Measurements from ENCODE around the gene NELL1. TPM values are rescaled to one million over a fixed set of nuclear protein-coding genes. Genes with fewer than 3 reads are reported as not detected.

Gene NELL1
- total RNA-seq, 1 donor from 2014 or later = 0.45 TPM

DNA sequence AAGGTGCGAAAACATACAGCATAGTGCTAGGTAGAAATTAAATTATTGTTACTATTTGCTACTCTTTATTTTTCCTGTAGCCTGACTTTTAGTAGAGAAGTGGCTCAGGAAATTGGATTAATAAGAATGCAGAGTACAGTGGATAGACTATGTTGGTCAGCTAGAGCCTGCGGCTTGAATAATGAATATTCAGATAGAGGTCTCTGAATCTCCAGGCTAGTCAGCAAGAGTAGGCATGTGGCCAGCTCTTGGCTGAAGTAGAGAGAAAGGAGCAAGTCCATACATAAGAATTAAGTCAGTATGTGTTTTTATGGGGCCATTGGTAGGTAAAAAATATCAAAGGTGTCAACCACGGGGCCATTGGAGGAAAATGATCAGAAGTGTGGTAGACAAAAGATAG, 413.5 kb downstream of the NELL1 start:
- no peak overlapping the region for H3K4me3 ChIP-seq (ENCODE audit: insufficient read depth, low read depth, low read length)
- no peaks in the 10 kb centered on the region for H3K79me2 ChIP-seq (ENCODE audit: insufficient read depth, low read length)
- H3K9me3 Mint-ChIP-seq (ENCODE audit: unreplicated experiment) = no peaks in the 10 kb centered on the region
- no peak overlapping the region for H3K4me2 ChIP-seq (ENCODE audit: low read length)
- H3K4me1 ChIP-seq (ENCODE audit: insufficient read depth, low read length) = no peaks in the 10 kb centered on the region
- no peaks in the 10 kb centered on the region for H3K36me3 Mint-ChIP-seq (ENCODE audit: low read depth, unreplicated experiment)
- no peaks in the 10 kb centered on the region for H4K20me1 ChIP-seq (ENCODE audit: insufficient read depth, low read length)
- H3K36me3 ChIP-seq (ENCODE audit: insufficient read depth, low read length) = no peaks in the 10 kb centered on the region
- H2AFZ ChIP-seq (ENCODE audit: low read depth, low read length) = no peak overlapping the region
- no peak overlapping the region for H3K9ac ChIP-seq (ENCODE audit: low read length)
- no peaks in the 10 kb centered on the region for H3K27me3 Mint-ChIP-seq (ENCODE audit: low read depth, unreplicated experiment)
- H3K9me3 ChIP-seq (ENCODE audit: insufficient read depth, low read depth, low read length) = no peaks in the 10 kb centered on the region
- H3K27ac Mint-ChIP-seq (ENCODE audit: unreplicated experiment) = no peak overlapping the region
- DNase-seq (ENCODE audit: low read depth) (no peak), FAIRE-seq (no peak)
- H3K4me3 Mint-ChIP-seq (ENCODE audit: unreplicated experiment) = no peak overlapping the region
- H3K27me3 ChIP-seq (ENCODE audit: insufficient read depth, low read length) = no peaks in the 10 kb centered on the region
- H3K4me1 Mint-ChIP-seq (ENCODE audit: low read depth, unreplicated experiment) = no peaks in the 10 kb centered on the region
- no peak overlapping the region for H3K27ac ChIP-seq (ENCODE audit: low read depth, low read length)
- TF ChIP-seq EZH2 (IDR thresholded peaks at IDR 0.05; ENCODE audit: insufficient read depth, low read length) = no peak
- TF ChIP-seq, protein P1, sequence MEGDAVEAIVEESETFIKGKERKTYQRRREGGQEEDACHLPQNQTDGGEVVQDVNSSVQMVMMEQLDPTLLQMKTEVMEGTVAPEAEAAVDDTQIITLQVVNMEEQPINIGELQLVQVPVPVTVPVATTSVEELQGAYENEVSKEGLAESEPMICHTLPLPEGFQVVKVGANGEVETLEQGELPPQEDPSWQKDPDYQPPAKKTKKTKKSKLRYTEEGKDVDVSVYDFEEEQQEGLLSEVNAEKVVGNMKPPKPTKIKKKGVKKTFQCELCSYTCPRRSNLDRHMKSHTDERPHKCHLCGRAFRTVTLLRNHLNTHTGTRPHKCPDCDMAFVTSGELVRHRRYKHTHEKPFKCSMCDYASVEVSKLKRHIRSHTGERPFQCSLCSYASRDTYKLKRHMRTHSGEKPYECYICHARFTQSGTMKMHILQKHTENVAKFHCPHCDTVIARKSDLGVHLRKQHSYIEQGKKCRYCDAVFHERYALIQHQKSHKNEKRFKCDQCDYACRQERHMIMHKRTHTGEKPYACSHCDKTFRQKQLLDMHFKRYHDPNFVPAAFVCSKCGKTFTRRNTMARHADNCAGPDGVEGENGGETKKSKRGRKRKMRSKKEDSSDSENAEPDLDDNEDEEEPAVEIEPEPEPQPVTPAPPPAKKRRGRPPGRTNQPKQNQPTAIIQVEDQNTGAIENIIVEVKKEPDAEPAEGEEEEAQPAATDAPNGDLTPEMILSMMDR (IDR thresholded peaks at IDR 0.05; ENCODE audit: insufficient read depth, low read depth, low read length) = no peak

DNA sequence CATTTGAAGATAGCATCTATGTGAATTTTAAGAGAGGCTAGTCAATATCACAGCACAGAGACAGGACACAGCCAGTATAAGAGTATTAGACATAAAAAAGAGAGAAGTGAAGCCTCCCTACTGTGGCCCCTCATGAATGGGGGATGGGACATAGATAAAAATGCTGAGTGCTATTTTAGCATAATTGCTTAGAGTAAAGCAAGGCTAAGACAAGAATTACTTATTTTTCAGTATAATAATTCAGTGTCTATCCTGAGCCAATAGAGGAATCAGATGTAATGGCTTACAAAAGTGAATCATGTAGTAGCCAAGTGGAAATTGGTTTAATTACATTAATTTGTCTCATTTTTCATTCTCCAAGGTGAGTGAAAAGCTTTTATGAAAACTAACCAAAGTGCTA, 419.5 kb downstream of the NELL1 start:
- Histone ChIP-seq H3K4me2 (ENCODE audit: low read length) (no peak overlapping the region), H3K79me2 (ENCODE audit: insufficient read depth, low read length) (no peaks in the 10 kb centered on the region), H4K20me1 (ENCODE audit: insufficient read depth, low read length) (no peaks in the 10 kb centered on the region), H3K9ac (ENCODE audit: low read length) (no peak overlapping the region), H3K27ac (ENCODE audit: low read depth, low read length) (no peak overlapping the region), H3K4me3 (ENCODE audit: insufficient read depth, low read depth, low read length) (no peak overlapping the region), H3K4me1 (ENCODE audit: insufficient read depth, low read length) (no peaks in the 10 kb centered on the region), H3K36me3 (ENCODE audit: insufficient read depth, low read length) (no peaks in the 10 kb centered on the region), H3K9me3 (ENCODE audit: insufficient read depth, low read depth, low read length) (no peaks in the 10 kb centered on the region), H3K27me3 (ENCODE audit: insufficient read depth, low read length) (no peaks in the 10 kb centered on the region), H2AFZ (ENCODE audit: low read depth, low read length) (no peak overlapping the region)
- no peaks in the 10 kb centered on the region for H3K4me1 Mint-ChIP-seq (ENCODE audit: low read depth, unreplicated experiment)
- peaks cover 3% of the 10 kb centered on the region for H3K9me3 Mint-ChIP-seq (ENCODE audit: unreplicated experiment)
- peaks cover 3% of the 10 kb centered on the region for H3K27me3 Mint-ChIP-seq (ENCODE audit: low read depth, unreplicated experiment)
- DNase-seq (ENCODE audit: low read depth) = no peak
- H3K36me3 Mint-ChIP-seq (ENCODE audit: low read depth, unreplicated experiment) = no peaks in the 10 kb centered on the region
- FAIRE-seq = no peak
- no peak overlapping the region for H3K4me3 Mint-ChIP-seq (ENCODE audit: unreplicated experiment)
- TF ChIP-seq, protein P1 (IDR thresholded peaks at IDR 0.05; ENCODE audit: insufficient read depth, low read depth, low read length) = no peak
- no peak for TF ChIP-seq EZH2 (IDR thresholded peaks at IDR 0.05; ENCODE audit: insufficient read depth, low read length)
- no peak overlapping the region for H3K27ac Mint-ChIP-seq (ENCODE audit: unreplicated experiment)

DNA sequence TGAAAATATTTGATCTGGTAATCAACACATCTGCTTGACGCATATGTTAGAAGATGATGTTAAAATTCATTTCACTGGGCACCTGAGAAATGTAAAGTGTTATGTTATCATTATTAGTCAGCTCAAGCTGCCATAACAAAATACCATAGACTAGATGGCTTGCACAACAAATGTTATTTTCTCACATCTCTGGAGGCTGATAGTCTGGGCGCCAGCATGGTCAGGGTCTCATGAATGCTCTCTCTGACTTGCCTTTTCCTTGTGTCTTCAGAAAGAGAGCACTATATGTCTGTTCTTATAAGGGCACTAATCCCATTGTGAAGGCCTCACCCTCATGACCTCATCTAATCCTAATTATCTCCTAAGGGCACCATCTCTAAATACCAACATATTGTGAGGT, 435.3 kb downstream of the NELL1 start:
- Mint-ChIP-seq H3K9me3 (ENCODE audit: unreplicated experiment) (peaks cover 6% of the 10 kb centered on the region), H3K36me3 (ENCODE audit: low read depth, unreplicated experiment) (no peaks in the 10 kb centered on the region), H3K27me3 (ENCODE audit: low read depth, unreplicated experiment) (peaks cover 1% of the 10 kb centered on the region), H3K27ac (ENCODE audit: unreplicated experiment) (no peak overlapping the region), H3K4me3 (ENCODE audit: unreplicated experiment) (no peak overlapping the region), H3K4me1 (ENCODE audit: low read depth, unreplicated experiment) (no peaks in the 10 kb centered on the region)
- H3K4me3 ChIP-seq (ENCODE audit: insufficient read depth, low read depth, low read length) = no peak overlapping the region
- no peak overlapping the region for H3K9ac ChIP-seq (ENCODE audit: low read length)
- H3K27ac ChIP-seq (ENCODE audit: low read depth, low read length) = no peak overlapping the region
- H3K36me3 ChIP-seq (ENCODE audit: insufficient read depth, low read length) = no peaks in the 10 kb centered on the region
- no peak for TF ChIP-seq EZH2 (IDR thresholded peaks at IDR 0.05; ENCODE audit: insufficient read depth, low read length)
- TF ChIP-seq, protein P1 (IDR thresholded peaks at IDR 0.05; ENCODE audit: insufficient read depth, low read depth, low read length) = no peak
- no peak overlapping the region for H2AFZ ChIP-seq (ENCODE audit: low read depth, low read length)
- no peaks in the 10 kb centered on the region for H3K4me1 ChIP-seq (ENCODE audit: insufficient read depth, low read length)
- H4K20me1 ChIP-seq (ENCODE audit: insufficient read depth, low read length) = no peaks in the 10 kb centered on the region
- FAIRE-seq (no peak), DNase-seq (ENCODE audit: low read depth) (no peak)
- H3K79me2 ChIP-seq (ENCODE audit: insufficient read depth, low read length) = no peaks in the 10 kb centered on the region
- H3K9me3 ChIP-seq (ENCODE audit: insufficient read depth, low read depth, low read length) = no peaks in the 10 kb centered on the region
- no peaks in the 10 kb centered on the region for H3K27me3 ChIP-seq (ENCODE audit: insufficient read depth, low read length)
- no peak overlapping the region for H3K4me2 ChIP-seq (ENCODE audit: low read length)

All from astrocyte (in vitro differentiated cells and primary cell).